Astrocyte of the cerebellum (primary cell): ENCODE results near the gene TP63.

ENCODE experiments used
- DNase-seq: peaks from one replicate; pipeline ENCODE4 v3.0.0-alpha.2; 2011; ENCODE audit warnings: low read depth
- H3K4me3 ChIP-seq: 2 replicates; pipeline ENCODE4 v1.5.1; 2011; ENCODE audit warnings: mild to moderate bottlenecking, low read depth, low read length, moderate library complexity
- CTCF ChIP-seq: IDR thresholded peaks from 2 replicates; pipeline ENCODE4 v1.5.1; 2012; ENCODE audit warnings: low read length, low read depth, moderate library complexity, mild to moderate bottlenecking; ENCODE audit errors: missing control alignments
- in situ Hi-C: cut with HindIII; loops from 2 replicates; pipeline ENCODE4 v1.10.0; 2017; ENCODE audit warnings: low sequenced_read_pairs

Gene TP63

GRCh38 chr3:189883113-189883753 is 252.0 kb downstream of the TP63 start:
- no peak for DNase-seq
- no peak for TF ChIP-seq CTCF
- H3K4me3 ChIP-seq, result no peak overlapping the region
- in situ Hi-C loops, result no loop called here

- no peak for TF ChIP-seq CTCF
- in situ Hi-C loops, result no loop called here
- DNase-seq, result no peak
- H3K4me3 ChIP-seq, result no peak overlapping the region
These were observed 259.3 kb downstream of the TP63 start for GRCh38 chr3:189890496-189890895.

- in situ Hi-C loops, result no loop called here
- no peak overlapping the region for H3K4me3 ChIP-seq
- no peak for DNase-seq
- no peak for TF ChIP-seq CTCF
These were observed 265.3 kb downstream of the TP63 start for GRCh38 chr3:189896533-189896932.

GRCh38 chr3:189897406-189897805 is 266.2 kb downstream of the TP63 start:
- in situ Hi-C loops, result no loop called here
- no peak for DNase-seq
- no peak overlapping the region for H3K4me3 ChIP-seq
- TF ChIP-seq CTCF, result no peak

GRCh38 chr3:189898559-189899153 is 267.5 kb downstream of the TP63 start:
- H3K4me3 ChIP-seq, result no peak overlapping the region
- in situ Hi-C loops, result no loop called here
- no peak for TF ChIP-seq CTCF
- no peak for DNase-seq

GRCh38 chr3:189899186-189899585 is 268.0 kb downstream of the TP63 start:
- in situ Hi-C loops, result no loop called here
- TF ChIP-seq CTCF, result no peak
- no peak overlapping the region for H3K4me3 ChIP-seq
- no peak for DNase-seq
